22Rv1 (cell line): ENCODE measurements around the gene CTNNBIP1.
"Not testable (repeated sequence)": the region's sequence is repeated elsewhere in the genome, so short reads cannot be mapped to it uniquely, and the experiment has no call there.

Source experiments
- H3K27ac ChIP-seq: fragments of 450-650 bp; 2 replicates; pipeline ENCODE4 v1.5.1; 2017
- CTCF ChIP-seq: fragments of 450-650 bp; IDR thresholded peaks from 2 replicates; pipeline ENCODE4 v1.5.1; 2017; ENCODE audit warnings: mild to moderate bottlenecking
- ZFX ChIP-seq: fragments of 450-650 bp; IDR thresholded peaks from 2 replicates; pipeline ENCODE4 v1.6.1; 2017; ENCODE audit warnings: antibody characterized with exemption, borderline replicate concordance

Gene CTNNBIP1

GRCh38 chr1:9927259-9927658, 17.2 kb upstream of the CTNNBIP1 start:
- no peak for TF ChIP-seq CTCF
- no peak for TF ChIP-seq ZFX
- no peak overlapping the region for H3K27ac ChIP-seq

GRCh38 chr1:9922342-9922741, 12.3 kb upstream of the CTNNBIP1 start:
- TF ChIP-seq CTCF (no peak), ZFX (no peak)
- no peak overlapping the region for H3K27ac ChIP-seq

DNA sequence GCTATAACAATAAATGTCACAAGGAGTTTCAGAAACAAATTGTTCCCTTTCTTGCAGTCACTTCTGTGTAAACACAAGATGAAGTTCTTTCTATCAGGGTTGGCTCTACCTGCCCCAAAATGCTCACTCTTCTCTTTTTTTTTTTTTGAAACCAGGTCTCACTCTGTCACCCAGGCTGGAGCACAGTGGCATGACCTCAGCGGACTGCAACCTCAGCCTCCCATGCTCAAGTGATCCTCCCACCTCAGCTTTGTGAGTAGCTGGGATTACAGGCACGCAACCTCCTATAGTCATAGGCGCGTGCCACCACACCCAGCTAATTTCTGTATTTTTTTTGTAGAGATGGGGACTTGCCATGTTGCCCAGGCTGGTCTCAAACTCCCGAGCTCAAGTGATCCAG, 10.5 kb upstream of the CTNNBIP1 start:
- H3K27ac ChIP-seq = no peak overlapping the region
- TF ChIP-seq ZFX (no peak), CTCF (no peak)

- TF ChIP-seq ZFX = no peak
- TF ChIP-seq CTCF = no peak
- no peak overlapping the region for H3K27ac ChIP-seq
Observed at GRCh38 chr1:9917901-9918300, 7.8 kb upstream of the CTNNBIP1 start.

GRCh38 chr1:9917495-9917894, 7.4 kb upstream of the CTNNBIP1 start:
- H3K27ac ChIP-seq = not testable (repeated sequence)

- no peak overlapping the region for H3K27ac ChIP-seq
- no peak for TF ChIP-seq ZFX
- TF ChIP-seq CTCF = no peak
Observed at GRCh38 chr1:9916452-9916851, 6.4 kb upstream of the CTNNBIP1 start.

GRCh38 chr1:9914610-9914937, 4.5 kb upstream of the CTNNBIP1 start:
- H3K27ac ChIP-seq = no peak overlapping the region
- TF ChIP-seq ZFX (no peak), CTCF (no peak)

DNA sequence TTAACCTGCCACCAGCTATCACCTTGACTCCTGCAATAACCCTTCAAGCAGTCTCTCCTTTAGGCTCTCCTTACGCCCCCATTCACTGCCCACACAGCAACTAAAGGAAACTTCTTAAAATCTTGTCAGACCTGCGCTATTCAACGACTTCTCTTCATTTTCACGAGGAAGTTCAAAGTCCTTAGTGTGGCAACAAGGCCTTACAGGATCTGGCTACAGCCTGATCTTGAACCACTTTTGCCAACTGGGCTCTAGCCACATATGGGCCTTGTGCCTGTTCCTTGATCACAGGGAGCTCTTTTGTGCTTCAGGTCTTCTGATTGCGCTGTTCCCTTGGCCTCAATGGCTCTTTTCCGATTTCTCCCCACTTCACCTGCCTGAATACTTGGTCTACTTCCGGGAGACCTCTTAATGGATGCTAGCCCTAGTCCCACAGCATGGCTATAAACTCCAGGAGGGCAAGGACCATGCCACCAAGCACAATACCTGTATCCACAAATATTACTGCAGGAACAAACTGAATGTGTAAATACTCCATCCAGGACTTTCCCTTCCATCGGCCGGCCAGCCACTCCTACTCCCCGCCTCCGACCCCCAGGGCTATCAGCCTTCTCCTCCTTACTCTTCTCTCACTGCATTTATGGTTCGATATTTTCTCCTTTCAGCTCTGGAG, 2.3 kb upstream of the CTNNBIP1 start:
- peak overlapping the region; percentile 88 for H3K27ac ChIP-seq
- TF ChIP-seq CTCF (no peak), ZFX (no peak)
